Heart left ventricle (tissue), 13 donors: ENCODE measurements around the gene ADAMTS1.

Source experiments
- POLR2A ChIP-seq, 2 donors: fragments of 450-650 bp; IDR thresholded peaks; one replicate each; pipeline ENCODE4 v1.6.1; 2017; ENCODE audit warnings: antibody characterized with exemption in 2 of 2, mild to moderate bottlenecking in 2 of 2, moderate library complexity in 2 of 2
- TF ChIP-seq, protein P1 (sequence below), 12 donors: fragments of 200-600 bp; sonication (generic) in 4 of 12; IDR thresholded peaks; one replicate each; pipeline versions ENCODE4 v1.5.0 to v1.8.0; 2018 to 2022; ENCODE audit warnings: antibody characterized with exemption in 12 of 12, mild to moderate bottlenecking in 5 of 12
- donor health status: ischemic (EF 13 %, LVEDD 7.1; RV severe dilation, severe dysfunction).
- donor health status: DM: no; HTN: yes; CAD: no.
- donor health status: DM: no; HTN: no; CAD: no.
- donor health status: ischemic (EF 25% LVEDD 6.9; RV normal size, moderate dysfunction).
- donor health status: ischemic (EF 25% LVEDD 5.7; RV mildly dilated, moderate dysfunction).
- donor health status: ischemic (EF 35%, LVEDD 5.7; RV mildly dilated, moderate dysfunction).
- donor health status: nonischemic (EF 11% LVEDD 7.7; RV severe dilation, severe dysfunction).
- donor health status: DM: yes; HTN: yes; CAD: no.
- donor health status: PGD.
- donor health status: ischemic (EF 29% LVEDD 5.4; RV normal size, mild dysfunction).
- donor health status: nonischemic (EF 23%, LVEDD 6.1; RV moderate dilation, normal function).

DNA sequence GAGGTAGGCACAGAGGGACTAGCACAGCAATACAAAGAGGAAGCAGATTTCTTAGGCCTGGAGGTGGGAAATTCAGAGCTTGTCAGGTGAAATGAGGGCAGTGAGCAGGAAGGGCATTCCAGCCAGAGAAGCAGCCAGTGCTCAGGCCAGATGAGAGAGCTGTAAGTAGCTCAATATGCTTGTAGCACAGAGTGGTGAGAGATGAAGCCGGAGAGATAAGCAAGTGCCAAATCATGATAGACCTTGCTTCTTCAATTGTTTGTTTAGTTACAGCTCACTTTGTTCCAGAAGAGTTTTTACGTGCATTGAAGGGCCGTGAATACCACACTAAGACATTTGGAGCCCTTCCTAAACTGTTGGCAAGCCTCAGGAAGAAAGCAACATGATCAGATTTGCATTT lies 42.0 kb upstream of the ADAMTS1 start:
- no peak for TF ChIP-seq POLR2A (IDR thresholded peaks at IDR 0.05)
- TF ChIP-seq, protein P1, sequence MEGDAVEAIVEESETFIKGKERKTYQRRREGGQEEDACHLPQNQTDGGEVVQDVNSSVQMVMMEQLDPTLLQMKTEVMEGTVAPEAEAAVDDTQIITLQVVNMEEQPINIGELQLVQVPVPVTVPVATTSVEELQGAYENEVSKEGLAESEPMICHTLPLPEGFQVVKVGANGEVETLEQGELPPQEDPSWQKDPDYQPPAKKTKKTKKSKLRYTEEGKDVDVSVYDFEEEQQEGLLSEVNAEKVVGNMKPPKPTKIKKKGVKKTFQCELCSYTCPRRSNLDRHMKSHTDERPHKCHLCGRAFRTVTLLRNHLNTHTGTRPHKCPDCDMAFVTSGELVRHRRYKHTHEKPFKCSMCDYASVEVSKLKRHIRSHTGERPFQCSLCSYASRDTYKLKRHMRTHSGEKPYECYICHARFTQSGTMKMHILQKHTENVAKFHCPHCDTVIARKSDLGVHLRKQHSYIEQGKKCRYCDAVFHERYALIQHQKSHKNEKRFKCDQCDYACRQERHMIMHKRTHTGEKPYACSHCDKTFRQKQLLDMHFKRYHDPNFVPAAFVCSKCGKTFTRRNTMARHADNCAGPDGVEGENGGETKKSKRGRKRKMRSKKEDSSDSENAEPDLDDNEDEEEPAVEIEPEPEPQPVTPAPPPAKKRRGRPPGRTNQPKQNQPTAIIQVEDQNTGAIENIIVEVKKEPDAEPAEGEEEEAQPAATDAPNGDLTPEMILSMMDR (IDR thresholded peaks at IDR 0.05): no peak
